A549 treated with Mapracorat at 1 μM for 4 hours (cell line): ENCODE results near the gene PDGFD. TPM values are rescaled to one million over a fixed set of nuclear protein-coding genes. Genes with fewer than 3 reads are reported as not detected.

Experiments
- total RNA-seq: library from RNA; stranded (reverse); fragments of 200-300 nt; extraction: Qiagen RNA extraction; gene quantifications from 5 replicates; pipeline ENCODE4 v1.2.3, GENCODE V29; 2022

The PDGFD gene
- 6.1 to 8.6 TPM (median 7.6 TPM) in 5 replicates for total RNA-seq

GRCh38 chr11:104164028-104164520, at the start of gene PDGFD:
Gene PDGFD, minus strand, starts transcription at chr11:104164147.

GRCh38 chr11:104036588-104036987, 127.4 kb downstream of the PDGFD start, which contains the start of gene DDI1:
Gene DDI1, plus strand, starts transcription at chr11:104036640. Its CDS starts 183 bp downstream, at chr11:104036823.

Other genes starting within 250 kb of the PDGFD start
- gene DDI1, start 127.5 kb downstream of the PDGFD start, total RNA-seq, result not detected in 5 replicates